HepG2 (cell line): Measurements from ENCODE around the gene EPC1. TPM values are rescaled to one million over a fixed set of nuclear protein-coding genes. Genes with fewer than 3 reads are reported as not detected.

Source experiments
- BCL6 ChIP-seq: IDR thresholded peaks from 2 replicates; pipeline ENCODE4 v1.6.1; 2016; ENCODE audit warnings: missing genetic modification reagents, missing compliant biosample characterization
- EEA1 ChIP-seq: sonication (generic); formaldehyde crosslinking; IDR thresholded peaks from 2 replicates; pipeline ENCODE4 v1.5.1; 2020; ENCODE audit warnings: mild to moderate bottlenecking, missing genetic modification reagents, borderline replicate concordance
- HHEX ChIP-seq: IDR thresholded peaks from 2 replicates; pipeline ENCODE4 v1.6.1; 2016; ENCODE audit warnings: control low read depth
- KMT2A ChIP-seq: sonication (generic); formaldehyde crosslinking; IDR thresholded peaks from 2 replicates; pipeline ENCODE4 v1.4.0; 2020; ENCODE audit warnings: missing genetic modification reagents
- MTF1 ChIP-seq: sonication (generic); formaldehyde crosslinking; IDR thresholded peaks from 2 replicates; pipeline ENCODE4 v1.5.0; 2020; ENCODE audit warnings: missing genetic modification reagents
- MXD4 ChIP-seq: IDR thresholded peaks from 2 replicates; pipeline ENCODE4 v1.6.1; 2016; ENCODE audit warnings: mild to moderate bottlenecking, missing biosample characterization, missing genetic modification reagents
- TBP ChIP-seq: sonication (generic); formaldehyde crosslinking; IDR thresholded peaks from 2 replicates; pipeline ENCODE4 v1.5.0; 2020; ENCODE audit warnings: missing genetic modification reagents
- TOPORS ChIP-seq: sonication (generic); formaldehyde crosslinking; IDR thresholded peaks from 2 replicates; pipeline ENCODE4 v1.8.0; 2023; ENCODE audit warnings: mild to moderate bottlenecking, missing genetic modification reagents
- ZBTB8A ChIP-seq: sonication (generic); formaldehyde crosslinking; IDR thresholded peaks from 2 replicates; pipeline ENCODE4 v1.4.0; 2020; ENCODE audit warnings: mild to moderate bottlenecking, low read depth, missing genetic modification reagents, borderline replicate concordance
- ZNF18 ChIP-seq: sonication (generic); formaldehyde crosslinking; IDR thresholded peaks from 2 replicates; pipeline ENCODE4 v1.8.0; 2022; ENCODE audit warnings: mild to moderate bottlenecking, missing genetic modification reagents; ENCODE audit not compliant: insufficient replicate concordance
- ZNF3 ChIP-seq: IDR thresholded peaks from 2 replicates; pipeline ENCODE4 v1.7.0; 2017; ENCODE audit warnings: inconsistent platforms
- ZNF510 ChIP-seq: sonication (generic); formaldehyde crosslinking; IDR thresholded peaks from 2 replicates; pipeline ENCODE4 v1.4.0; 2020; ENCODE audit warnings: low read depth, mild to moderate bottlenecking, missing genetic modification reagents
- ZNF607 ChIP-seq: sonication (generic); formaldehyde crosslinking; IDR thresholded peaks from 2 replicates; pipeline ENCODE4 v1.5.1; 2020; ENCODE audit warnings: missing genetic modification reagents, mild to moderate bottlenecking, borderline replicate concordance
- polyA plus RNA-seq, 8 experiments: library from polyadenylated mRNA; depleted of rRNA in 3 of 8; stranded (reverse) in 7 of 8; unstranded in 1 of 8; fragments of >200 nt; fragmentation: Illumina TruSeq in 4 of 8; extraction: Trizol in 4 of 8; gene quantifications; 2 replicates each; pipeline versions ENCODE4 v1.2.1 to v1.2.3, GENCODE V29; 2011 to 2016; ENCODE audit warnings: low read depth in 4 of 8, missing spikeins in 1 of 8, mixed read lengths in 1 of 8; ENCODE audit not compliant: insufficient read depth in 1 of 8
- total RNA-seq, 5 experiments: library from RNA; depleted of rRNA; stranded (reverse); fragments of >200 nt; fragmentation: Illumina TruSeq; extraction: Trizol; gene quantifications; 2 replicates each; pipeline ENCODE4 v1.2.3, GENCODE V29; 2016; ENCODE audit warnings: low read depth in 1 of 5
- TF ChIP-seq, protein P1 (sequence below): sonication (generic); formaldehyde crosslinking; IDR thresholded peaks from 2 replicates; pipeline ENCODE4 v1.4.0; 2020; ENCODE audit warnings: mild to moderate bottlenecking, missing genetic modification reagents, borderline replicate concordance
- TF ChIP-seq, protein P2 (sequence below): sonication (generic); formaldehyde crosslinking; IDR thresholded peaks from 2 replicates; pipeline ENCODE4 v1.4.0; 2020; ENCODE audit warnings: missing genetic modification reagents
- TF ChIP-seq, protein P3 (sequence below): IDR thresholded peaks from 2 replicates; pipeline ENCODE4 v1.6.1; 2016; ENCODE audit warnings: missing genetic modification reagents, missing compliant biosample characterization
- TF ChIP-seq, protein P4 (sequence below): sonication (generic); formaldehyde crosslinking; IDR thresholded peaks from 2 replicates; pipeline ENCODE4 v1.5.0; 2020; ENCODE audit warnings: missing genetic modification reagents, mild to moderate bottlenecking, borderline replicate concordance

The EPC1 gene
- total and polyA plus RNA-seq, 2 of the 13 experiments (the other 11 are each of a cell fraction or from before 2014, with no cell fraction given): 28.7 to 44.2 TPM

GRCh38 chr10:32346551-32347362 lies at the start of gene EPC1 (continued):
- TF ChIP-seq, protein P1, sequence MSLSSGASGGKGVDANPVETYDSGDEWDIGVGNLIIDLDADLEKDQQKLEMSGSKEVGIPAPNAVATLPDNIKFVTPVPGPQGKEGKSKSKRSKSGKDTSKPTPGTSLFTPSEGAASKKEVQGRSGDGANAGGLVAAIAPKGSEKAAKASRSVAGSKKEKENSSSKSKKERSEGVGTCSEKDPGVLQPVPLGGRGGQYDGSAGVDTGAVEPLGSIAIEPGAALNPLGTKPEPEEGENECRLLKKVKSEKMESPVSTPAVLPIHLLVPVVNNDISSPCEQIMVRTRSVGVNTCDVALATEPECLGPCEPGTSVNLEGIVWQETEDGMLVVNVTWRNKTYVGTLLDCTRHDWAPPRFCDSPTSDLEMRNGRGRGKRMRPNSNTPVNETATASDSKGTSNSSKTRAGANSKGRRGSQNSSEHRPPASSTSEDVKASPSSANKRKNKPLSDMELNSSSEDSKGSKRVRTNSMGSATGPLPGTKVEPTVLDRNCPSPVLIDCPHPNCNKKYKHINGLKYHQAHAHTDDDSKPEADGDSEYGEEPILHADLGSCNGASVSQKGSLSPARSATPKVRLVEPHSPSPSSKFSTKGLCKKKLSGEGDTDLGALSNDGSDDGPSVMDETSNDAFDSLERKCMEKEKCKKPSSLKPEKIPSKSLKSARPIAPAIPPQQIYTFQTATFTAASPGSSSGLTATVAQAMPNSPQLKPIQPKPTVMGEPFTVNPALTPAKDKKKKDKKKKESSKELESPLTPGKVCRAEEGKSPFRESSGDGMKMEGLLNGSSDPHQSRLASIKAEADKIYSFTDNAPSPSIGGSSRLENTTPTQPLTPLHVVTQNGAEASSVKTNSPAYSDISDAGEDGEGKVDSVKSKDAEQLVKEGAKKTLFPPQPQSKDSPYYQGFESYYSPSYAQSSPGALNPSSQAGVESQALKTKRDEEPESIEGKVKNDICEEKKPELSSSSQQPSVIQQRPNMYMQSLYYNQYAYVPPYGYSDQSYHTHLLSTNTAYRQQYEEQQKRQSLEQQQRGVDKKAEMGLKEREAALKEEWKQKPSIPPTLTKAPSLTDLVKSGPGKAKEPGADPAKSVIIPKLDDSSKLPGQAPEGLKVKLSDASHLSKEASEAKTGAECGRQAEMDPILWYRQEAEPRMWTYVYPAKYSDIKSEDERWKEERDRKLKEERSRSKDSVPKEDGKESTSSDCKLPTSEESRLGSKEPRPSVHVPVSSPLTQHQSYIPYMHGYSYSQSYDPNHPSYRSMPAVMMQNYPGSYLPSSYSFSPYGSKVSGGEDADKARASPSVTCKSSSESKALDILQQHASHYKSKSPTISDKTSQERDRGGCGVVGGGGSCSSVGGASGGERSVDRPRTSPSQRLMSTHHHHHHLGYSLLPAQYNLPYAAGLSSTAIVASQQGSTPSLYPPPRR: no peak
- no peak for TF ChIP-seq ZNF3
- TF ChIP-seq ZNF510 (CRISPR knock-in tag): no peak
- 0 out of 2 replicates have a peak, but pooled peaks have one; percentile 29 for TF ChIP-seq MXD4 (CRISPR knock-in tag)
- no peak for TF ChIP-seq ZBTB8A
- no peak for TF ChIP-seq TBP (CRISPR knock-in tag)
- no peak for TF ChIP-seq HHEX (CRISPR knock-in tag)
- TF ChIP-seq BCL6 (CRISPR knock-in tag): no peak; the same call in 1 of the 2 replicates
- TF ChIP-seq TOPORS (CRISPR knock-in tag): no peak
- no peak; the same call in 1 of the 2 replicates for TF ChIP-seq KMT2A (CRISPR knock-in tag)
- TF ChIP-seq, protein P2, sequence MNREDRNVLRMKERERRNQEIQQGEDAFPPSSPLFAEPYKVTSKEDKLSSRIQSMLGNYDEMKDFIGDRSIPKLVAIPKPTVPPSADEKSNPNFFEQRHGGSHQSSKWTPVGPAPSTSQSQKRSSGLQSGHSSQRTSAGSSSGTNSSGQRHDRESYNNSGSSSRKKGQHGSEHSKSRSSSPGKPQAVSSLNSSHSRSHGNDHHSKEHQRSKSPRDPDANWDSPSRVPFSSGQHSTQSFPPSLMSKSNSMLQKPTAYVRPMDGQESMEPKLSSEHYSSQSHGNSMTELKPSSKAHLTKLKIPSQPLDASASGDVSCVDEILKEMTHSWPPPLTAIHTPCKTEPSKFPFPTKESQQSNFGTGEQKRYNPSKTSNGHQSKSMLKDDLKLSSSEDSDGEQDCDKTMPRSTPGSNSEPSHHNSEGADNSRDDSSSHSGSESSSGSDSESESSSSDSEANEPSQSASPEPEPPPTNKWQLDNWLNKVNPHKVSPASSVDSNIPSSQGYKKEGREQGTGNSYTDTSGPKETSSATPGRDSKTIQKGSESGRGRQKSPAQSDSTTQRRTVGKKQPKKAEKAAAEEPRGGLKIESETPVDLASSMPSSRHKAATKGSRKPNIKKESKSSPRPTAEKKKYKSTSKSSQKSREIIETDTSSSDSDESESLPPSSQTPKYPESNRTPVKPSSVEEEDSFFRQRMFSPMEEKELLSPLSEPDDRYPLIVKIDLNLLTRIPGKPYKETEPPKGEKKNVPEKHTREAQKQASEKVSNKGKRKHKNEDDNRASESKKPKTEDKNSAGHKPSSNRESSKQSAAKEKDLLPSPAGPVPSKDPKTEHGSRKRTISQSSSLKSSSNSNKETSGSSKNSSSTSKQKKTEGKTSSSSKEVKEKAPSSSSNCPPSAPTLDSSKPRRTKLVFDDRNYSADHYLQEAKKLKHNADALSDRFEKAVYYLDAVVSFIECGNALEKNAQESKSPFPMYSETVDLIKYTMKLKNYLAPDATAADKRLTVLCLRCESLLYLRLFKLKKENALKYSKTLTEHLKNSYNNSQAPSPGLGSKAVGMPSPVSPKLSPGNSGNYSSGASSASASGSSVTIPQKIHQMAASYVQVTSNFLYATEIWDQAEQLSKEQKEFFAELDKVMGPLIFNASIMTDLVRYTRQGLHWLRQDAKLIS: no peak
- peak; percentile 67; the same call in 1 of the 2 replicates for TF ChIP-seq ZNF607 (CRISPR knock-in tag)
- TF ChIP-seq, protein P3, sequence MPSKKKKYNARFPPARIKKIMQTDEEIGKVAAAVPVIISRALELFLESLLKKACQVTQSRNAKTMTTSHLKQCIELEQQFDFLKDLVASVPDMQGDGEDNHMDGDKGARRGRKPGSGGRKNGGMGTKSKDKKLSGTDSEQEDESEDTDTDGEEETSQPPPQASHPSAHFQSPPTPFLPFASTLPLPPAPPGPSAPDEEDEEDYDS: peak; percentile 81
- no peak for TF ChIP-seq MTF1 (CRISPR knock-in tag)
- TF ChIP-seq, protein P4, sequence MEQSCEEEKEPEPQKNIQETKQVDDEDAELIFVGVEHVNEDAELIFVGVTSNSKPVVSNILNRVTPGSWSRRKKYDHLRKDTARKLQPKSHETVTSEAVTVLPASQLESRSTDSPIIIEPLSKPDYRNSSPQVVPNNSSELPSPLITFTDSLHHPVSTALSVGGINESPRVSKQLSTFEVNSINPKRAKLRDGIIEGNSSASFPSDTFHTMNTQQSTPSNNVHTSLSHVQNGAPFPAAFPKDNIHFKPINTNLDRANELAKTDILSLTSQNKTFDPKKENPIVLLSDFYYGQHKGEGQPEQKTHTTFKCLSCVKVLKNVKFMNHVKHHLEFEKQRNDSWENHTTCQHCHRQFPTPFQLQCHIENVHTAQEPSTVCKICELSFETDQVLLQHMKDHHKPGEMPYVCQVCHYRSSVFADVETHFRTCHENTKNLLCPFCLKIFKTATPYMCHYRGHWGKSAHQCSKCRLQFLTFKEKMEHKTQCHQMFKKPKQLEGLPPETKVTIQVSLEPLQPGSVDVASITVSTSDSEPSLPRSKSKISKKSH (CRISPR knock-in tag): no peak; the same call in 1 of the 2 replicates
- no peak for TF ChIP-seq EEA1
- TF ChIP-seq ZNF18 (CRISPR knock-in tag): no peak
